ENCODE results near the gene LUC7L3. TPM values are rescaled to one million over a fixed set of nuclear protein-coding genes. Genes with fewer than 3 reads are reported as not detected.

Gene LUC7L3
- total RNA-seq, 4 donors from 2014 or later: 80.8 to 114 (median 105) TPM

DNA sequence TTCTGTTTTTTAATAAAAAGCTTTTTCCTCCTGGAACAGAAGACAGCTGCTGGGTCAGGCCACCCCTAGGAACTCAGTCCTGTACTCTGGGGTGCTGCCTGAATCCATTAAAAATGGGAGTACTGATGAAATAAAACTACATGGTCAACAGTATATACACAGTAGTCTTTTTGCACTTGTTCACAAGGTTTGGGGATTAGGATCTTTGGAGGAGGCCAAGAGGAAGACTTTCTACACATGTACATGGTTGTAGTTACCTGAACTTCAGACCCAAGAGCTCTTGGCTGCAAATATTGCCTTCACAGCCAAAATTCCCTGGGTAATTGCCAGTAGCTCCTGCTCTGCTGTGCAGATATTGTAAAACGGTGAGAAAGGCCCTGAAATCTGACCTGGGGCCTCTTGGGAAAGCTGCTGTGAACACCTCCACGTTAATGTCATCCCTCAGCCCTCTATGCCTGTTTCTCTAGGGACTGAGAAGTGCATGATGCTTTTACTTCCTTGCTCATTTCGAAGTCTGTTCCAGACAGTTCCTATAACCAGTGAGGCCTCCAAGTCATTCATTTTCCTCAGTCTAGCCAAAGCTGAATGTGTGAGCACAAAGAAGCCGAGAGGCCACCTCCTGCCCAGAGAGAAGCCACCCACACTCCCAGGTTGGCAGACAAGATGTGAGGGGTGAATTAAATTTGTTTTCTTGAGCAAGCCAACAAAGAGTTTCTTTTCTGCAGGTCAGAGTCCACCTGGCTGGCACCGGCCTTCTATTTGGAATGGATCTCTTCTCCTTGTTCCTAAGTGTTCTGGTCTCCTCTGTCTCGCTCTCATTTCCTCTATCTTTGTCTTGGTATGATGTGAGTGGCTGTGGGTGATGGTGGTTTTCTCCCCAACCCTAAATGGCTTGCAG, 27.6 kb upstream of the LUC7L3 start:
- Histone ChIP-seq H3K27me3 (no peaks in the 10 kb centered on the region), H3K4me3 (no peak overlapping the region), H3K27ac (no peak overlapping the region), H3K36me3 (peaks cover 0 to 48% (median 0%) of the 10 kb centered on the region in 3 donors), H3K4me1 (peaks cover 0 to 28% (median 9%) of the 10 kb centered on the region in 4 donors), H3K9me3 (no peaks in the 10 kb centered on the region)
- WGBS, 2 donors: 62 to 74% methylated on average over 6 of the region's 6 CpGs
- no peak for DNase-seq (ENCODE audit: low spot score in 2 of 2)
- TF ChIP-seq, protein P1, sequence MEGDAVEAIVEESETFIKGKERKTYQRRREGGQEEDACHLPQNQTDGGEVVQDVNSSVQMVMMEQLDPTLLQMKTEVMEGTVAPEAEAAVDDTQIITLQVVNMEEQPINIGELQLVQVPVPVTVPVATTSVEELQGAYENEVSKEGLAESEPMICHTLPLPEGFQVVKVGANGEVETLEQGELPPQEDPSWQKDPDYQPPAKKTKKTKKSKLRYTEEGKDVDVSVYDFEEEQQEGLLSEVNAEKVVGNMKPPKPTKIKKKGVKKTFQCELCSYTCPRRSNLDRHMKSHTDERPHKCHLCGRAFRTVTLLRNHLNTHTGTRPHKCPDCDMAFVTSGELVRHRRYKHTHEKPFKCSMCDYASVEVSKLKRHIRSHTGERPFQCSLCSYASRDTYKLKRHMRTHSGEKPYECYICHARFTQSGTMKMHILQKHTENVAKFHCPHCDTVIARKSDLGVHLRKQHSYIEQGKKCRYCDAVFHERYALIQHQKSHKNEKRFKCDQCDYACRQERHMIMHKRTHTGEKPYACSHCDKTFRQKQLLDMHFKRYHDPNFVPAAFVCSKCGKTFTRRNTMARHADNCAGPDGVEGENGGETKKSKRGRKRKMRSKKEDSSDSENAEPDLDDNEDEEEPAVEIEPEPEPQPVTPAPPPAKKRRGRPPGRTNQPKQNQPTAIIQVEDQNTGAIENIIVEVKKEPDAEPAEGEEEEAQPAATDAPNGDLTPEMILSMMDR (IDR thresholded peaks at IDR 0.05): no peak
- TF ChIP-seq POLR2A (IDR thresholded peaks at IDR 0.05) (no peak), EP300 (IDR thresholded peaks at IDR 0.05) (no peak)

DNA sequence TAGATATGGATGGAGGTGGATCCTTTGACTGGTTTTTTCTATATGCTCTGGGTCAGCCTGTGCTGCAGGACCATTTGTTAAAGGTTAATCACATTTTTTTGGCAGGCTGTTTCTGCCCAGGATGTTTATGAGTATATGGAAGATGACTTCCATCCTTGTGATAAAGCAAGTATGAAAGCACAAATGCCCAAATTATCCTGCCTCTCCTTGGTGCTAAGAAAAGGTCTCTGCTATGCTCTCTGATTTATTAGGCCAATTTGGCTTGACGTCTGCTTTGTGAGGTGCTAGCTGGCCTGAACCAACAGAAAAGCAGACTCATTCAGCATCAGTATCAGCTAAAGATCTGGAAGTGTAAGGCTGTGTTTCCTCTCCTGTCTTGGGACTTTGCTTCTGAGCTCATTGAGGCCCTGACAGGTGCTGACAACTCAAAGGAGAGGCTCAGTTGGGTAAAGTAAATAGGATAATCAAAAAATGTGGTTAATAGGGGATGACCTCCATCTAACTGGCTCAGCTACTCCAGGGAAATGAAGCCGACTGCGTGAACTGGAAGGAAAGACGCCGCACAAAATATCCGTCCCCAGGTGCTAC, 26.9 kb upstream of the LUC7L3 start:
- peaks cover 0 to 28% (median 9%) of the 10 kb centered on the region in 4 donors for H3K4me1 ChIP-seq
- H3K9me3 ChIP-seq: no peaks in the 10 kb centered on the region
- TF ChIP-seq POLR2A (IDR thresholded peaks at IDR 0.05) (no peak), EP300 (IDR thresholded peaks at IDR 0.05) (no peak)
- TF ChIP-seq, protein P1 (IDR thresholded peaks at IDR 0.05): no peak
- H3K36me3 ChIP-seq: peaks cover 0 to 56% (median 2%) of the 10 kb centered on the region in 3 donors
- no peak overlapping the region for H3K27ac ChIP-seq
- H3K27me3 ChIP-seq: no peaks in the 10 kb centered on the region
- no peak overlapping the region for H3K4me3 ChIP-seq
- no peak for DNase-seq (ENCODE audit: low spot score in 2 of 2)
- WGBS, 2 donors: 81 to 82% methylated on average over 6 of the region's 6 CpGs

DNA sequence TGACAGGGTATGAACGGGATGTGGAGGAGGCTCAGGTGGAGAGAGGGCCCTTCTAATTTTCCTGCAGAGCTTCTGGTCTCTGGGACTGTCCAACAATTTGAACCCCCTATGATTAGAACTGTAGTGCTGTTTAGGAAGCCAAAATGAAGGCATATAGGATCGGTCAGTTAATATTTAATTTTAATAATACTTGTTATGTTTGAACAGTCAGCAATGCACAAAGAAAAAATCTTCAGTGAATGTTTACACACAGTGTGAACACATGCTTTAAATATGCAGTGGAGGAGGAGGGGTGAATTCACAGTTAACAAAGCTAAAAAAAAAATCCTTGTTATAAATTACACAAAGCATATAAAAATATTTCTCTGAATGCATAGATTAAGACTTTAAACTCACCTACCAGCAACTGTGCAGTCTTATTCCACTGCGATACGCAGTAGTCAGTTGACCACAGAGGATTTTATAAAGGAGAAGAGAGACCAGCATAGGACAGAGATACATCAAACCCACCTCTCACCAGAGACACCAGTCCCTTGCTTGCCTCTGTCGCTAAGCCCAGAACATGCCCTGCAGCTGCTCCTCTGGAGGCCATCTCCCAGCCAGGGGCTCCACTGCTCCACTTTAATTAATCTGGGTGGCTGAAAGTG, 26.2 kb upstream of the LUC7L3 start:
- DNase-seq (ENCODE audit: low spot score in 2 of 2): no peak
- peaks cover 0 to 62% (median 2%) of the 10 kb centered on the region in 3 donors for H3K36me3 ChIP-seq
- no peak overlapping the region for H3K27ac ChIP-seq
- peaks cover 0 to 28% (median 9%) of the 10 kb centered on the region in 4 donors for H3K4me1 ChIP-seq
- H3K4me3 ChIP-seq: no peak overlapping the region
- no peak for TF ChIP-seq POLR2A (IDR thresholded peaks at IDR 0.05)
- TF ChIP-seq, protein P1 (IDR thresholded peaks at IDR 0.05): no peak
- TF ChIP-seq EP300 (IDR thresholded peaks at IDR 0.05): no peak
- no peaks in the 10 kb centered on the region for H3K27me3 ChIP-seq
- H3K9me3 ChIP-seq: no peaks in the 10 kb centered on the region
- 85 to 90% methylated on average over 5 of the region's 5 CpGs for WGBS, 2 donors

DNA sequence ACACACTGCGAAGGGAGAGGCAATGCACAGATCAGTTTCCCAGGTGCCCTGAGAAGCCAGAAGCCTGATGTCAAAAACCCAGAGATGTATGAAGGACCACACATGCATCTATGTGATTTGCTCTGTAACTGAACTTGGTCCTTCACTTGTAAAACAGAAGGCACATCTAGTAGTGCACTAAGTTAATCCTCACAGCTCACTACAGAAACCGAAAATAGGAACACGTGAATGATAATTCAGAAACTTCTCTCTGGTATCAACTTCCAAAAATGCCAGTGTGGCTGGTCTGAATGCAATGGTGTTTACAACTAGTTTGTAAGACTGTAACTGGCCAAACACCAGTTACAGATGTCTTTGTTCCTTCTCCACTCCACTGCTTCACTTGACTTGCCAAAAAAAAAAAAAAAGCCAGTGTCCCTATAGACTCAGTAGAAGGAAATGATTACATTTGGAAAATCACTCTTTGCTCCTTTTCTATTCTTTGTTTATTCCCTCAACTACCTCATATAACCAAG, 23.0 kb upstream of the LUC7L3 start:
- H3K27me3 ChIP-seq: no peaks in the 10 kb centered on the region
- H3K4me1 ChIP-seq: peaks cover 0 to 13% (median 0%) of the 10 kb centered on the region in 4 donors
- DNase-seq (ENCODE audit: low spot score in 2 of 2): no peak
- no peak overlapping the region for H3K4me3 ChIP-seq
- 78 to 93% methylated on average over 3 of the region's 3 CpGs for WGBS, 2 donors
- no peaks in the 10 kb centered on the region for H3K9me3 ChIP-seq
- peaks cover 0 to 88% (median 4%) of the 10 kb centered on the region in 3 donors for H3K36me3 ChIP-seq
- H3K27ac ChIP-seq: no peak overlapping the region
- TF ChIP-seq, protein P1 (IDR thresholded peaks at IDR 0.05): no peak
- TF ChIP-seq POLR2A (IDR thresholded peaks at IDR 0.05): no peak
- TF ChIP-seq EP300 (IDR thresholded peaks at IDR 0.05): no peak
